ENCODE results near the gene ASIC5. TPM values are rescaled to one million over a fixed set of nuclear protein-coding genes. Genes with fewer than 3 reads are reported as not detected.

The ASIC5 gene
- total RNA-seq, 1 donor from 2014 or later, result not detected

DNA sequence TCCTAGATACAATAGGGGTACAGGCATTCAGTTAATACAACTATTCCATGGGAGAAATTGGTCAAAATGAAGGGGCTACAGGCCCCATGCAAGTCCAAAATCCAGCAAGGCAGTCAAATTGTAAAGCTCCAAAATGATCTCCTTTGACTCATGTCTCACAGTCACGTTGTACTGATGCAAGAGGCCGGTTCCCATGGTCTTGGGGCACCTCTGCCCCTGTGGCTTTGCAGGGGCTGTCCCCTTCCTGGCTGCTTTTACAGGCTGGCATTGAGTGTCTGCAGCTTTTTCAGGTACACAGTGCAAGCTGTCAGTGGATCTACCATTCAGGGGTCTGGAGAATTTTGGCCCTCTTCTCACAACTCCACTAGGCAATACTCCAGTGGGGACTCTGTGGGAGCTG, 12.5 kb upstream of the ASIC5 start:
- no peaks in the 10 kb centered on the region for H3K36me3 Mint-ChIP-seq (ENCODE audit: low read depth, unreplicated experiment)
- Histone ChIP-seq H3K9me3 (ENCODE audit: insufficient read depth, low read depth, low read length) (no peaks in the 10 kb centered on the region), H4K20me1 (ENCODE audit: insufficient read depth, low read length) (no peaks in the 10 kb centered on the region), H3K4me3 (ENCODE audit: insufficient read depth, low read depth, low read length) (no peak overlapping the region), H3K4me2 (ENCODE audit: low read length) (no peak overlapping the region), H2AFZ (ENCODE audit: low read depth, low read length) (no peak overlapping the region), H3K36me3 (ENCODE audit: insufficient read depth, low read length) (no peaks in the 10 kb centered on the region), H3K27ac (ENCODE audit: low read depth, low read length) (no peak overlapping the region), H3K79me2 (ENCODE audit: insufficient read depth, low read length) (no peaks in the 10 kb centered on the region), H3K4me1 (ENCODE audit: insufficient read depth, low read length) (no peaks in the 10 kb centered on the region), H3K9ac (ENCODE audit: low read length) (no peak overlapping the region), H3K27me3 (ENCODE audit: insufficient read depth, low read length) (no peaks in the 10 kb centered on the region)
- H3K4me1 Mint-ChIP-seq (ENCODE audit: low read depth, unreplicated experiment), result no peaks in the 10 kb centered on the region
- peaks cover 8% of the 10 kb centered on the region for H3K9me3 Mint-ChIP-seq (ENCODE audit: unreplicated experiment)
- no peak for TF ChIP-seq EZH2 (IDR thresholded peaks at IDR 0.05; ENCODE audit: insufficient read depth, low read length)
- TF ChIP-seq, protein P1, sequence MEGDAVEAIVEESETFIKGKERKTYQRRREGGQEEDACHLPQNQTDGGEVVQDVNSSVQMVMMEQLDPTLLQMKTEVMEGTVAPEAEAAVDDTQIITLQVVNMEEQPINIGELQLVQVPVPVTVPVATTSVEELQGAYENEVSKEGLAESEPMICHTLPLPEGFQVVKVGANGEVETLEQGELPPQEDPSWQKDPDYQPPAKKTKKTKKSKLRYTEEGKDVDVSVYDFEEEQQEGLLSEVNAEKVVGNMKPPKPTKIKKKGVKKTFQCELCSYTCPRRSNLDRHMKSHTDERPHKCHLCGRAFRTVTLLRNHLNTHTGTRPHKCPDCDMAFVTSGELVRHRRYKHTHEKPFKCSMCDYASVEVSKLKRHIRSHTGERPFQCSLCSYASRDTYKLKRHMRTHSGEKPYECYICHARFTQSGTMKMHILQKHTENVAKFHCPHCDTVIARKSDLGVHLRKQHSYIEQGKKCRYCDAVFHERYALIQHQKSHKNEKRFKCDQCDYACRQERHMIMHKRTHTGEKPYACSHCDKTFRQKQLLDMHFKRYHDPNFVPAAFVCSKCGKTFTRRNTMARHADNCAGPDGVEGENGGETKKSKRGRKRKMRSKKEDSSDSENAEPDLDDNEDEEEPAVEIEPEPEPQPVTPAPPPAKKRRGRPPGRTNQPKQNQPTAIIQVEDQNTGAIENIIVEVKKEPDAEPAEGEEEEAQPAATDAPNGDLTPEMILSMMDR (IDR thresholded peaks at IDR 0.05; ENCODE audit: insufficient read depth, low read depth, low read length), result no peak
- H3K27ac Mint-ChIP-seq (ENCODE audit: unreplicated experiment), result no peak overlapping the region
- FAIRE-seq (no peak), DNase-seq (ENCODE audit: low read depth) (no peak)
- no peak overlapping the region for H3K4me3 Mint-ChIP-seq (ENCODE audit: unreplicated experiment)
- no peaks in the 10 kb centered on the region for H3K27me3 Mint-ChIP-seq (ENCODE audit: low read depth, unreplicated experiment)

DNA sequence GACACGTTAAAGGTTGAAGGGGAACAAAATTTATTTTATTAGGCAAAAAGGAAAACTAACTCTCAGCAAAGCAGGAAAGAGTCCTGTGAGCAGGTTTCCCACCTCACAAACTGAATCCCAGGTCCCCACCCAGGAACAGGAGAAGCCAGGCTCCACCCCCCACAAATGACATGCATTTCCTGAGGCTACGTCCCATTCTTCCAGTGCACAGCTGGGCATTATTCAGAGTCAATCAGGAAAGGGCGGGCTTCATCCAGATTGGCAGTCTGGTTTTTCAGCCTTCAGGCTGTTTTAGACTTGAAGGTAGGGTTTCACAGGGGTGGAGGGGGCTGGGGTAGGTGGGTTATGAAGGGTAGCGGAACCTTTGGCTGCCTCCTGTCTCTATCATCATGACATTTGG, 11.9 kb upstream of the ASIC5 start:
- no peak overlapping the region for H3K4me3 Mint-ChIP-seq (ENCODE audit: unreplicated experiment)
- H3K4me1 Mint-ChIP-seq (ENCODE audit: low read depth, unreplicated experiment), result no peaks in the 10 kb centered on the region
- no peak overlapping the region for H2AFZ ChIP-seq (ENCODE audit: low read depth, low read length)
- no peak overlapping the region for H3K4me3 ChIP-seq (ENCODE audit: insufficient read depth, low read depth, low read length)
- no peak overlapping the region for H3K4me2 ChIP-seq (ENCODE audit: low read length)
- TF ChIP-seq EZH2 (IDR thresholded peaks at IDR 0.05; ENCODE audit: insufficient read depth, low read length), result no peak
- TF ChIP-seq, protein P1 (IDR thresholded peaks at IDR 0.05; ENCODE audit: insufficient read depth, low read depth, low read length), result no peak
- no peak for FAIRE-seq
- no peak overlapping the region for H3K27ac ChIP-seq (ENCODE audit: low read depth, low read length)
- no peaks in the 10 kb centered on the region for H3K27me3 Mint-ChIP-seq (ENCODE audit: low read depth, unreplicated experiment)
- no peaks in the 10 kb centered on the region for H4K20me1 ChIP-seq (ENCODE audit: insufficient read depth, low read length)
- no peaks in the 10 kb centered on the region for H3K9me3 ChIP-seq (ENCODE audit: insufficient read depth, low read depth, low read length)
- H3K9ac ChIP-seq (ENCODE audit: low read length), result no peak overlapping the region
- DNase-seq (ENCODE audit: low read depth), result no peak
- H3K36me3 Mint-ChIP-seq (ENCODE audit: low read depth, unreplicated experiment), result no peaks in the 10 kb centered on the region
- no peaks in the 10 kb centered on the region for H3K79me2 ChIP-seq (ENCODE audit: insufficient read depth, low read length)
- no peak overlapping the region for H3K27ac Mint-ChIP-seq (ENCODE audit: unreplicated experiment)
- no peaks in the 10 kb centered on the region for H3K27me3 ChIP-seq (ENCODE audit: insufficient read depth, low read length)
- no peaks in the 10 kb centered on the region for H3K4me1 ChIP-seq (ENCODE audit: insufficient read depth, low read length)
- H3K9me3 Mint-ChIP-seq (ENCODE audit: unreplicated experiment), result peaks cover 8% of the 10 kb centered on the region
- H3K36me3 ChIP-seq (ENCODE audit: insufficient read depth, low read length), result no peaks in the 10 kb centered on the region

DNA sequence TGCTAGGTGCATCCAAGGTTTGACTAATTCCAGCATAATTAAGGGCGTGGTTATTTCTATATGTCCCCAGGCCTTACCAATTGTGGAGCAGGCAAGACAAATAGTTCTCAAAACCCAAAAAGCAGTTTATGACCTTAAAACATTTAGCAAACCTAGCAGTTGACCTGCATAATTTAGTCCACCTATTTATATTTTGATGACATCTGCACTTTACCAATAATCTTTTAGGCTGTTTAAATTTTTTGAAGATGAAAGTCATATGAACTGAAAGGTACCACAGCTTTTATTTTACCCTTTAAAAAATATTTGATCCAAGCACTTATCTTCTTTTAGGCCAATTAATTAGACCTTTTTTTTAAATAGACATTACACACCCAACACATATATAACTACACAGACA, 9.8 kb upstream of the ASIC5 start:
- Mint-ChIP-seq H3K36me3 (ENCODE audit: low read depth, unreplicated experiment) (no peaks in the 10 kb centered on the region), H3K4me3 (ENCODE audit: unreplicated experiment) (no peak overlapping the region), H3K4me1 (ENCODE audit: low read depth, unreplicated experiment) (no peaks in the 10 kb centered on the region), H3K27me3 (ENCODE audit: low read depth, unreplicated experiment) (no peaks in the 10 kb centered on the region), H3K9me3 (ENCODE audit: unreplicated experiment) (peaks cover 8% of the 10 kb centered on the region), H3K27ac (ENCODE audit: unreplicated experiment) (no peak overlapping the region)
- Histone ChIP-seq H3K9me3 (ENCODE audit: insufficient read depth, low read depth, low read length) (no peaks in the 10 kb centered on the region), H3K36me3 (ENCODE audit: insufficient read depth, low read length) (no peaks in the 10 kb centered on the region), H3K4me2 (ENCODE audit: low read length) (no peak overlapping the region), H3K27ac (ENCODE audit: low read depth, low read length) (no peak overlapping the region), H2AFZ (ENCODE audit: low read depth, low read length) (no peak overlapping the region), H4K20me1 (ENCODE audit: insufficient read depth, low read length) (no peaks in the 10 kb centered on the region), H3K79me2 (ENCODE audit: insufficient read depth, low read length) (no peaks in the 10 kb centered on the region), H3K27me3 (ENCODE audit: insufficient read depth, low read length) (no peaks in the 10 kb centered on the region), H3K4me1 (ENCODE audit: insufficient read depth, low read length) (no peaks in the 10 kb centered on the region), H3K9ac (ENCODE audit: low read length) (no peak overlapping the region), H3K4me3 (ENCODE audit: insufficient read depth, low read depth, low read length) (no peak overlapping the region)
- FAIRE-seq (no peak), DNase-seq (ENCODE audit: low read depth) (no peak)
- no peak for TF ChIP-seq EZH2 (IDR thresholded peaks at IDR 0.05; ENCODE audit: insufficient read depth, low read length)
- TF ChIP-seq, protein P1 (IDR thresholded peaks at IDR 0.05; ENCODE audit: insufficient read depth, low read depth, low read length), result no peak

Measured in astrocyte (in vitro differentiated cells and primary cell).